ENCODE data around the gene SSUH2.

Gene SSUH2

GRCh38 chr3:8629151-8630021, 15.2 kb downstream of the SSUH2 start:
- H3K27ac ChIP-seq (ENCODE audit: low read depth, low read length) = no peak overlapping the region
- H3K36me3 ChIP-seq (ENCODE audit: control insufficient read depth in 5 of 5, insufficient read depth in 5 of 5, low read length in 5 of 5) = no peaks in the 10 kb centered on the region
- H3K9ac ChIP-seq (ENCODE audit: low read length in 5 of 5) = no peak overlapping the region
- H3K4me1 ChIP-seq (ENCODE audit: control insufficient read depth in 5 of 5, insufficient read depth in 5 of 5, low read length in 5 of 5) = peaks cover 0 to 4% (median 0%) of the 10 kb centered on the region in 5 donors
- H3K4me3 ChIP-seq (ENCODE audit: low read depth in 1 of 5, low read length in 5 of 5) = no peak overlapping the region
- H3K27me3 ChIP-seq (ENCODE audit: control insufficient read depth in 5 of 5, insufficient read depth in 4 of 5, low read length in 5 of 5) = no peaks in the 10 kb centered on the region
- no peaks in the 10 kb centered on the region for H3K9me3 ChIP-seq (ENCODE audit: control insufficient read depth in 5 of 5, low read length in 5 of 5)

- Histone ChIP-seq H3K27ac (ENCODE audit: low read depth, low read length) (no peak overlapping the region), H3K27me3 (ENCODE audit: control insufficient read depth in 5 of 5, insufficient read depth in 4 of 5, low read length in 5 of 5) (no peaks in the 10 kb centered on the region), H3K36me3 (ENCODE audit: control insufficient read depth in 5 of 5, insufficient read depth in 5 of 5, low read length in 5 of 5) (no peaks in the 10 kb centered on the region), H3K9me3 (ENCODE audit: control insufficient read depth in 5 of 5, low read length in 5 of 5) (no peaks in the 10 kb centered on the region), H3K4me3 (ENCODE audit: low read depth in 1 of 5, low read length in 5 of 5) (no peak overlapping the region), H3K4me1 (ENCODE audit: control insufficient read depth in 5 of 5, insufficient read depth in 5 of 5, low read length in 5 of 5) (peaks cover 5 to 9% (median 6%) of the 10 kb centered on the region in 5 donors), H3K9ac (ENCODE audit: low read length in 5 of 5) (no peak overlapping the region)
Measured at GRCh38 chr3:8627949-8628348, 16.6 kb downstream of the SSUH2 start.

GRCh38 chr3:8627201-8627940, 17.2 kb downstream of the SSUH2 start:
- Histone ChIP-seq H3K27ac (ENCODE audit: low read depth, low read length) (no peak overlapping the region), H3K4me1 (ENCODE audit: control insufficient read depth in 5 of 5, insufficient read depth in 5 of 5, low read length in 5 of 5) (peaks cover 5 to 15% (median 9%) of the 10 kb centered on the region in 5 donors), H3K9ac (ENCODE audit: low read length in 5 of 5) (no peak overlapping the region), H3K36me3 (ENCODE audit: control insufficient read depth in 5 of 5, insufficient read depth in 5 of 5, low read length in 5 of 5) (no peaks in the 10 kb centered on the region), H3K27me3 (ENCODE audit: control insufficient read depth in 5 of 5, insufficient read depth in 4 of 5, low read length in 5 of 5) (no peaks in the 10 kb centered on the region), H3K4me3 (ENCODE audit: low read depth in 1 of 5, low read length in 5 of 5) (no peak overlapping the region), H3K9me3 (ENCODE audit: control insufficient read depth in 5 of 5, low read length in 5 of 5) (no peaks in the 10 kb centered on the region)

GRCh38 chr3:8625991-8626390, 18.6 kb downstream of the SSUH2 start:
- H3K4me3 ChIP-seq (ENCODE audit: low read depth in 1 of 5, low read length in 5 of 5) = no peak overlapping the region
- peaks cover 6 to 15% (median 9%) of the 10 kb centered on the region in 5 donors for H3K4me1 ChIP-seq (ENCODE audit: control insufficient read depth in 5 of 5, insufficient read depth in 5 of 5, low read length in 5 of 5)
- no peaks in the 10 kb centered on the region for H3K36me3 ChIP-seq (ENCODE audit: control insufficient read depth in 5 of 5, insufficient read depth in 5 of 5, low read length in 5 of 5)
- H3K9ac ChIP-seq (ENCODE audit: low read length in 5 of 5) = no peak overlapping the region
- no peak overlapping the region for H3K27ac ChIP-seq (ENCODE audit: low read depth, low read length)
- no peaks in the 10 kb centered on the region for H3K27me3 ChIP-seq (ENCODE audit: control insufficient read depth in 5 of 5, insufficient read depth in 4 of 5, low read length in 5 of 5)
- H3K9me3 ChIP-seq (ENCODE audit: control insufficient read depth in 5 of 5, low read length in 5 of 5) = no peaks in the 10 kb centered on the region

GRCh38 chr3:8624612-8625011, 20.0 kb downstream of the SSUH2 start:
- Histone ChIP-seq H3K27ac (ENCODE audit: low read depth, low read length) (no peak overlapping the region), H3K9me3 (ENCODE audit: control insufficient read depth in 5 of 5, low read length in 5 of 5) (peaks cover 0 to 1% (median 0%) of the 10 kb centered on the region in 5 donors), H3K4me1 (ENCODE audit: control insufficient read depth in 5 of 5, insufficient read depth in 5 of 5, low read length in 5 of 5) (peaks cover 4 to 15% (median 9%) of the 10 kb centered on the region in 5 donors), H3K27me3 (ENCODE audit: control insufficient read depth in 5 of 5, insufficient read depth in 4 of 5, low read length in 5 of 5) (no peaks in the 10 kb centered on the region), H3K36me3 (ENCODE audit: control insufficient read depth in 5 of 5, insufficient read depth in 5 of 5, low read length in 5 of 5) (no peaks in the 10 kb centered on the region), H3K9ac (ENCODE audit: low read length in 5 of 5) (no peak overlapping the region), H3K4me3 (ENCODE audit: low read depth in 1 of 5, low read length in 5 of 5) (no peak overlapping the region)

GRCh38 chr3:8623741-8624140, 20.9 kb downstream of the SSUH2 start:
- H3K9me3 ChIP-seq (ENCODE audit: control insufficient read depth in 5 of 5, low read length in 5 of 5) = peaks cover 0 to 7% (median 5%) of the 10 kb centered on the region in 5 donors
- peaks cover 2 to 13% (median 9%) of the 10 kb centered on the region in 5 donors for H3K4me1 ChIP-seq (ENCODE audit: control insufficient read depth in 5 of 5, insufficient read depth in 5 of 5, low read length in 5 of 5)
- no peak overlapping the region for H3K27ac ChIP-seq (ENCODE audit: low read depth, low read length)
- no peaks in the 10 kb centered on the region for H3K36me3 ChIP-seq (ENCODE audit: control insufficient read depth in 5 of 5, insufficient read depth in 5 of 5, low read length in 5 of 5)
- no peaks in the 10 kb centered on the region for H3K27me3 ChIP-seq (ENCODE audit: control insufficient read depth in 5 of 5, insufficient read depth in 4 of 5, low read length in 5 of 5)
- H3K9ac ChIP-seq (ENCODE audit: low read length in 5 of 5) = no peak overlapping the region
- no peak overlapping the region for H3K4me3 ChIP-seq (ENCODE audit: low read depth in 1 of 5, low read length in 5 of 5)

GRCh38 chr3:8622873-8623691, 21.5 kb downstream of the SSUH2 start:
- no peaks in the 10 kb centered on the region for H3K27me3 ChIP-seq (ENCODE audit: control insufficient read depth in 5 of 5, insufficient read depth in 4 of 5, low read length in 5 of 5)
- peak overlapping the region in 1 of 5 donors; percentile 18 for H3K9ac ChIP-seq (ENCODE audit: low read length in 5 of 5)
- H3K9me3 ChIP-seq (ENCODE audit: control insufficient read depth in 5 of 5, low read length in 5 of 5) = peaks cover 0 to 12% (median 9%) of the 10 kb centered on the region in 5 donors
- peaks cover 2 to 13% (median 9%) of the 10 kb centered on the region in 5 donors for H3K4me1 ChIP-seq (ENCODE audit: control insufficient read depth in 5 of 5, insufficient read depth in 5 of 5, low read length in 5 of 5)
- peak overlapping the region; percentile 6 to 44 (median 41) for H3K4me3 ChIP-seq (ENCODE audit: low read depth in 1 of 5, low read length in 5 of 5)
- H3K27ac ChIP-seq (ENCODE audit: low read depth, low read length) = no peak overlapping the region
- H3K36me3 ChIP-seq (ENCODE audit: control insufficient read depth in 5 of 5, insufficient read depth in 5 of 5, low read length in 5 of 5) = no peaks in the 10 kb centered on the region

- no peak overlapping the region for H3K4me3 ChIP-seq (ENCODE audit: low read depth in 1 of 5, low read length in 5 of 5)
- no peaks in the 10 kb centered on the region for H3K36me3 ChIP-seq (ENCODE audit: control insufficient read depth in 5 of 5, insufficient read depth in 5 of 5, low read length in 5 of 5)
- H3K27me3 ChIP-seq (ENCODE audit: control insufficient read depth in 5 of 5, insufficient read depth in 4 of 5, low read length in 5 of 5) = no peaks in the 10 kb centered on the region
- no peak overlapping the region for H3K9ac ChIP-seq (ENCODE audit: low read length in 5 of 5)
- H3K27ac ChIP-seq (ENCODE audit: low read depth, low read length) = no peak overlapping the region
- H3K9me3 ChIP-seq (ENCODE audit: control insufficient read depth in 5 of 5, low read length in 5 of 5) = peaks cover 0 to 12% (median 9%) of the 10 kb centered on the region in 5 donors
- H3K4me1 ChIP-seq (ENCODE audit: control insufficient read depth in 5 of 5, insufficient read depth in 5 of 5, low read length in 5 of 5) = peaks cover 2 to 13% (median 9%) of the 10 kb centered on the region in 5 donors
Measured at GRCh38 chr3:8621872-8622271, 22.7 kb downstream of the SSUH2 start.

GRCh38 chr3:8621141-8621540, 23.5 kb downstream of the SSUH2 start:
- Histone ChIP-seq H3K9me3 (ENCODE audit: control insufficient read depth in 5 of 5, low read length in 5 of 5) (peaks cover 0 to 12% (median 9%) of the 10 kb centered on the region in 5 donors), H3K27ac (ENCODE audit: low read depth, low read length) (no peak overlapping the region), H3K4me3 (ENCODE audit: low read depth in 1 of 5, low read length in 5 of 5) (no peak overlapping the region), H3K27me3 (ENCODE audit: control insufficient read depth in 5 of 5, insufficient read depth in 4 of 5, low read length in 5 of 5) (no peaks in the 10 kb centered on the region), H3K4me1 (ENCODE audit: control insufficient read depth in 5 of 5, insufficient read depth in 5 of 5, low read length in 5 of 5) (peaks cover 2 to 13% (median 9%) of the 10 kb centered on the region in 5 donors), H3K36me3 (ENCODE audit: control insufficient read depth in 5 of 5, insufficient read depth in 5 of 5, low read length in 5 of 5) (no peaks in the 10 kb centered on the region), H3K9ac (ENCODE audit: low read length in 5 of 5) (no peak overlapping the region)

Measured in subcutaneous abdominal adipose tissue (tissue), 5 donors.